ENCODE results near the gene MRPL45.

MRPL45 gene

GRCh38 chr17:38351412-38352222, 54.6 kb downstream of the MRPL45 start, which contains the start of gene SOCS7:
Gene SOCS7 (plus strand): TSS chr17:38351844. CDS start chr17:38352053, 209 bp downstream.
- Histone ChIP-seq H3K9me3 (ENCODE audit: severe bottlenecking) (no peaks in the 10 kb centered on the region), H3K27me3 (ENCODE audit: insufficient read depth, low read depth, severe bottlenecking) (no peaks in the 10 kb centered on the region), H3K27ac (peak within 1 kb of the TSS; percentile 72), H3K4me3 (ENCODE audit: low read depth, low read length) (peak within 1 kb of the TSS; percentile 84), H3K36me3 (no peaks in the 10 kb centered on the region; the same call in none of the 2 replicates)
- TF ChIP-seq CTCF (IDR thresholded peaks at IDR 0.05; ENCODE audit: low read depth, low read length) = no peak
- DNase-seq = peak; percentile 95

- no peaks in the 10 kb centered on the region for H3K9me3 ChIP-seq (ENCODE audit: severe bottlenecking)
- H3K4me3 ChIP-seq (ENCODE audit: low read depth, low read length) = peak overlapping the region; percentile 84
- H3K27me3 ChIP-seq (ENCODE audit: insufficient read depth, low read depth, severe bottlenecking) = no peaks in the 10 kb centered on the region
- peak; percentile 23 for DNase-seq
- H3K36me3 ChIP-seq = no peaks in the 10 kb centered on the region; the same call in none of the 2 replicates
- peak overlapping the region; percentile 72 for H3K27ac ChIP-seq
- TF ChIP-seq CTCF (IDR thresholded peaks at IDR 0.05; ENCODE audit: low read depth, low read length) = no peak
These were observed 55.5 kb downstream of the MRPL45 start for GRCh38 chr17:38352245-38353085.

GRCh38 chr17:38353086-38353604, 56.2 kb downstream of the MRPL45 start:
- DNase-seq = no peak
- Histone ChIP-seq H3K4me3 (ENCODE audit: low read depth, low read length) (peak overlapping the region; percentile 84), H3K36me3 (no peaks in the 10 kb centered on the region; the same call in none of the 2 replicates), H3K27me3 (ENCODE audit: insufficient read depth, low read depth, severe bottlenecking) (no peaks in the 10 kb centered on the region), H3K9me3 (ENCODE audit: severe bottlenecking) (no peaks in the 10 kb centered on the region), H3K27ac (no peak overlapping the region)
- no peak for TF ChIP-seq CTCF (IDR thresholded peaks at IDR 0.05; ENCODE audit: low read depth, low read length)

GRCh38 chr17:38353668-38354067, 56.7 kb downstream of the MRPL45 start:
- no peaks in the 10 kb centered on the region for H3K27me3 ChIP-seq (ENCODE audit: insufficient read depth, low read depth, severe bottlenecking)
- no peaks in the 10 kb centered on the region for H3K9me3 ChIP-seq (ENCODE audit: severe bottlenecking)
- no peak overlapping the region for H3K4me3 ChIP-seq (ENCODE audit: low read depth, low read length)
- TF ChIP-seq CTCF (IDR thresholded peaks at IDR 0.05; ENCODE audit: low read depth, low read length) = no peak
- H3K36me3 ChIP-seq = no peaks in the 10 kb centered on the region; the same call in none of the 2 replicates
- DNase-seq = no peak
- no peak overlapping the region for H3K27ac ChIP-seq

GRCh38 chr17:38354466-38354865, 57.5 kb downstream of the MRPL45 start:
- Histone ChIP-seq H3K27ac (no peak overlapping the region), H3K36me3 (no peaks in the 10 kb centered on the region; the same call in none of the 2 replicates), H3K27me3 (ENCODE audit: insufficient read depth, low read depth, severe bottlenecking) (no peaks in the 10 kb centered on the region), H3K9me3 (ENCODE audit: severe bottlenecking) (no peaks in the 10 kb centered on the region), H3K4me3 (ENCODE audit: low read depth, low read length) (no peak overlapping the region)
- TF ChIP-seq CTCF (IDR thresholded peaks at IDR 0.05; ENCODE audit: low read depth, low read length) = no peak
- DNase-seq = no peak

Data from WERI-Rb-1 (cell line).